Measurements from ENCODE around the gene RNF14. TPM values are rescaled to one million over a fixed set of nuclear protein-coding genes. Genes with fewer than 3 reads are reported as not detected.
A peak's percentile ranks its signal among the peaks of the same experiment; 100 is the strongest.

Gene RNF14
- total RNA-seq, 4 donors from 2014 or later: 72.6 to 115 (median 96.9) TPM

DNA sequence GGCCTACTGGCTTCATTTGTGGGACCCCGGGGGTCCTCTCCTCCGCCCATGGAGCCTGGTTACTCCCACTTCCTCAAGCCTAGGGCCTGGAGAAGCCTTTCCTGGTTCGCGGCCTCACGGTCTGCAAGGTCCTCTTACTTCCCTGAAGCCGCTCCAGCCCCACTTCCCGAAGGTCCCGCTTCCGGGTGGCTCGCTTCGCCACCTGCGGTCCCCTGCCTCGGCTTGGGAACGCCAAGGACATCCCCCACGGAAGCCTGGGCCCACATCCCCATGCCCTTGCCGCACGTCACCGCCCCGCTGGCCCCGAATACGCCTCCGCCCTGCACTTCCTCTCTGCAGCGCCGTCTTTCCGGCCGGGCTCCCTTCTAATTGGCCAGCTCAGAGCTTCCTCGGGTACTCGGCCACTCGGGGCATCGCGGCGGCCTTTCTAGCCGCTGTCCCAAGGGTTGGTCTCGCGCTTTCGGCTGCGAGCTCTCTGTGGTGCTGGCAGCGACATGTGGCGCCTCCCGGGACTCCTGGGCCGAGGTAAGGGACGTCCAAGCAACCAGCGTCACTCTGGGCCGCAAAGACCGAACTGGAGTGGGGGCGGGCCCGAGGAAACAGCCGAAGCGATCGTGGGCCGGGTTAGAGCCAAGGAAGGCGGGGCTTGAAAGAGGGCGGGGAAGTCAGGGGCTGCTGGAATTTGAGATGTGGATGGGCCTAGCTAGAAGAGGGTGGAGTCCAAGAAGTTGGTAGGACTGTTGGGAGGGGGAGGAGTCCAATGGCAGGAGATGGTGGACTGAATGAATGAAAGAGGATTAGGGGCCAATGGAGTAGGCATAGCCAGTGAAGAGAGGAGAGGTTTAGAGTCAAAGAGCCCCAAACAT lies 45.2 kb upstream of the RNF14 start, which contains the start of gene DELE1:
DELE1 (plus strand) TSS at position 424 of the 866 bp plus-strand sequence; CDS start at position 495, 71 bp downstream.
- peak; percentile 99 for ATAC-seq
- Histone ChIP-seq H3K4me3 (peak within 1 kb of the TSS; percentile 64 to 73), H3K36me3 (peaks cover 0 to 40% of the 10 kb centered on the region in 2 donors), H3K27me3 (no peaks in the 10 kb centered on the region), H3K27ac (peak within 1 kb of the TSS; percentile 84 to 97 (median 96)), H3K4me1 (peaks cover 3 to 55% (median 13%) of the 10 kb centered on the region in 3 donors), H3K9me3 (no peaks in the 10 kb centered on the region)
- WGBS, 2 donors (ENCODE audit: low coverage in 1 of 2): 0 to 2% methylated on average over 7 to 16 of the region's 53 CpGs
- TF ChIP-seq POLR2A (IDR thresholded peaks at IDR 0.05): peak; percentile 73 to 82
- TF ChIP-seq, protein P1, sequence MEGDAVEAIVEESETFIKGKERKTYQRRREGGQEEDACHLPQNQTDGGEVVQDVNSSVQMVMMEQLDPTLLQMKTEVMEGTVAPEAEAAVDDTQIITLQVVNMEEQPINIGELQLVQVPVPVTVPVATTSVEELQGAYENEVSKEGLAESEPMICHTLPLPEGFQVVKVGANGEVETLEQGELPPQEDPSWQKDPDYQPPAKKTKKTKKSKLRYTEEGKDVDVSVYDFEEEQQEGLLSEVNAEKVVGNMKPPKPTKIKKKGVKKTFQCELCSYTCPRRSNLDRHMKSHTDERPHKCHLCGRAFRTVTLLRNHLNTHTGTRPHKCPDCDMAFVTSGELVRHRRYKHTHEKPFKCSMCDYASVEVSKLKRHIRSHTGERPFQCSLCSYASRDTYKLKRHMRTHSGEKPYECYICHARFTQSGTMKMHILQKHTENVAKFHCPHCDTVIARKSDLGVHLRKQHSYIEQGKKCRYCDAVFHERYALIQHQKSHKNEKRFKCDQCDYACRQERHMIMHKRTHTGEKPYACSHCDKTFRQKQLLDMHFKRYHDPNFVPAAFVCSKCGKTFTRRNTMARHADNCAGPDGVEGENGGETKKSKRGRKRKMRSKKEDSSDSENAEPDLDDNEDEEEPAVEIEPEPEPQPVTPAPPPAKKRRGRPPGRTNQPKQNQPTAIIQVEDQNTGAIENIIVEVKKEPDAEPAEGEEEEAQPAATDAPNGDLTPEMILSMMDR (IDR thresholded peaks at IDR 0.05): peak in 2 of 4 experiments; percentile 12 to 19
- TF ChIP-seq POLR2AphosphoS5 (IDR thresholded peaks at IDR 0.05): peak; percentile 81
- TF ChIP-seq EP300 (IDR thresholded peaks at IDR 0.05): no peak

DNA sequence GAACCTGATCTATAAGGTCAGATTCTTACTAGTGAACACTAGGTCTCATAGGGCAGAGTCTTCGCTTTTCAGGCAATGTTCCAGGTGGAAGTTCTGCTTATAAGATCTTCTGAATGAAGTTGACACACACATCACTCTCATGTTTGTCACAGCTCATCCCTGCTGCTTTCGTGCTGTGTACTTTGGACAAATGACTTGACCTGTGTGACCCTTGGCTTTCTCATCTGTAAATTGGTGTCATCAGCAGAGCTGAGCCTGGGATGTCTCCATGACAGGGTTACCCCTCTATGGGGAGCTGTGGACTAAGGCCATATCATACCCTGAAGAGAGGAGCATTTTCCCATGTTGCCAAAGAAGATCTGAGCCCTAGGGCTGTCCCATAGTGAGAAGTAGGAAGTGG lies 42.5 kb upstream of the RNF14 start:
- H3K4me3 ChIP-seq: no peak overlapping the region
- no peaks in the 10 kb centered on the region for H3K27me3 ChIP-seq
- no peak for ATAC-seq
- peaks cover 0 to 68% of the 10 kb centered on the region in 2 donors for H3K36me3 ChIP-seq
- no peak for TF ChIP-seq POLR2AphosphoS5 (IDR thresholded peaks at IDR 0.05)
- TF ChIP-seq EP300 (IDR thresholded peaks at IDR 0.05): no peak
- 75 to 79% methylated on average over 2 of the region's 2 CpGs for WGBS, 2 donors (ENCODE audit: low coverage in 1 of 2)
- no peaks in the 10 kb centered on the region for H3K9me3 ChIP-seq
- peaks cover 3 to 57% (median 13%) of the 10 kb centered on the region in 3 donors for H3K4me1 ChIP-seq
- no peak overlapping the region for H3K27ac ChIP-seq

GRCh38 chr5:141928051-141928450 lies 40.9 kb upstream of the RNF14 start:
- no peak for ATAC-seq

DNA sequence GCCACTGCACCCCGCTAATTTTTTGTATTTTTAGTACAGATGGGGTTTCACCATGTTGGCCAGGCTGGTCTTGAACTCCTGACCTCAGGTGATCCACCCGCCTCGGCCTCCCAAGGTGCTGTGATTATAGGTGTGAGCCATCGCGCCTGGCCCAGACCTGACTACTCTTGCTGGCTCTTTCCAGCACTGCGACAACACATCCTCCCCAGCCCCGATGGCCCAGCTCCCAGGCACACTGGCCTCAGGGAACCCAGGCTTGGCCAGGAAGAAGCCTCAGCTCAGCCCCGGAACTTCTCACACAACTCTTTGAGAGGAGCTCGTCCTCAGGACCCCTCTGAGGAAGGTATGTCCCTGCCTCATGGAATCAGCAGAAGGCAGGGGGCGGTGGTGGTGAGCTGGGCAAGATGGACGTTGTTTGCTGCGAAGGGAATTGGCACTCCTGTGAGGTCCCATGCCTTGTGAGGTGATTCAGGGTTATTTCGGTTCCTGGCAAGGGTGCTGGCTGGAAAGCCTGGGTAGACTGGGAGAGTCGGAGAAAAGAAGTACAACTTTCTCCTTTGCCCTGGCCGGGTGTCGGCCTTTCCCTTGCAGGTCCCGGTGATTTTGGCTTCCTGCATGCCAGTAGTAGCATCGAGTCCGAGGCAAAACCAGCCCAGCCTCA lies 39.4 kb upstream of the RNF14 start:
- Histone ChIP-seq H3K27me3 (no peaks in the 10 kb centered on the region), H3K27ac (no peak overlapping the region), H3K36me3 (peaks cover 0 to 99% of the 10 kb centered on the region in 2 donors), H3K9me3 (no peaks in the 10 kb centered on the region), H3K4me3 (no peak overlapping the region), H3K4me1 (peaks cover 0 to 45% (median 4%) of the 10 kb centered on the region in 3 donors)
- WGBS, 2 donors (ENCODE audit: low coverage in 1 of 2): 75 to 100% methylated on average over 1 to 4 of the region's 19 CpGs
- TF ChIP-seq EP300 (IDR thresholded peaks at IDR 0.05): no peak
- TF ChIP-seq, protein P1 (IDR thresholded peaks at IDR 0.05): no peak
- TF ChIP-seq POLR2A (IDR thresholded peaks at IDR 0.05): no peak
- TF ChIP-seq POLR2AphosphoS5 (IDR thresholded peaks at IDR 0.05): no peak
- ATAC-seq: no peak

More at GRCh38 chr5:141928051-141928450, 40.9 kb upstream of the RNF14 start:
- no peaks in the 10 kb centered on the region for H3K27me3 ChIP-seq
- H3K36me3 ChIP-seq: peaks cover 0 to 84% of the 10 kb centered on the region in 2 donors
- TF ChIP-seq, protein P1 (IDR thresholded peaks at IDR 0.05): no peak
- no peak for TF ChIP-seq POLR2AphosphoS5 (IDR thresholded peaks at IDR 0.05)
- TF ChIP-seq POLR2A (IDR thresholded peaks at IDR 0.05): no peak
- no peak for TF ChIP-seq EP300 (IDR thresholded peaks at IDR 0.05)
- H3K9me3 ChIP-seq: no peaks in the 10 kb centered on the region
- 63 to 80% methylated on average over 3 of the region's 8 CpGs for WGBS, 2 donors (ENCODE audit: low coverage in 1 of 2)
- no peak overlapping the region for H3K4me3 ChIP-seq
- peaks cover 3 to 49% (median 9%) of the 10 kb centered on the region in 3 donors for H3K4me1 ChIP-seq
- no peak overlapping the region for H3K27ac ChIP-seq

DNA sequence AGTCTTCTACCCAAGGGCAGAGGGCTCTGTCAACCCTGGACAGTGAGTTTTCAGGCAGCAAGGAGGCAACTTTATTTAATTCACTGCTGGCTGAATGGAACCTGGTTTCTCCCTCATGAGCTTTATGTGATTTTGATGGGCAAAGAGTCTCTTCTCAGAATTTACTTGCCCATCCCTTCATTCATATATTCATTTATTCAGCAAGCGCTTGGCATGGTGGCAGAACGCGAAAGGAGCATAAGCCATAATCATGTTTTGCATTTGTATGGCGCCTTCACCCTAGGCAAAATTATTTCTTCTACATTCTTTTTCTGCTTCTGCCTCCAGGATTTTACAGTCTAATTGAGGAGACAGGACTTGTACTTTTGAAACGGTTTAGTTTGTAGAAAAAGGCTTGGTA lies 37.2 kb upstream of the RNF14 start:
- no peak for TF ChIP-seq POLR2AphosphoS5 (IDR thresholded peaks at IDR 0.05)
- no peak for TF ChIP-seq POLR2A (IDR thresholded peaks at IDR 0.05)
- TF ChIP-seq, protein P1 (IDR thresholded peaks at IDR 0.05): no peak
- TF ChIP-seq EP300 (IDR thresholded peaks at IDR 0.05): no peak
- no peaks in the 10 kb centered on the region for H3K27me3 ChIP-seq
- H3K36me3 ChIP-seq: peaks cover 0 to 100% of the 10 kb centered on the region in 2 donors
- WGBS, 2 donors (ENCODE audit: low coverage in 1 of 2): 84 to 97% methylated on average over 4 to 5 of the region's 5 CpGs
- no peak overlapping the region for H3K4me3 ChIP-seq
- H3K9me3 ChIP-seq: no peaks in the 10 kb centered on the region
- ATAC-seq: no peak
- peaks cover 0 to 26% (median 0%) of the 10 kb centered on the region in 3 donors for H3K4me1 ChIP-seq
- no peak overlapping the region for H3K27ac ChIP-seq

Measured in gastroesophageal sphincter (tissue), 4 donors.